Right kidney (tissue), 1 donor: ENCODE measurements around the gene CDH23.

ENCODE experiments used
- DNase-seq: peaks from one replicate; pipeline ENCODE4 v3.0.0-alpha.2; 2016

Gene CDH23

GRCh38 chr10:71487726-71488125 lies 91.0 kb downstream of the CDH23 start:
- no peak for DNase-seq

- DNase-seq = no peak
Measured at GRCh38 chr10:71489077-71489476, 92.4 kb downstream of the CDH23 start.

- no peak for DNase-seq
Measured at GRCh38 chr10:71492872-71493271, 96.2 kb downstream of the CDH23 start.

- DNase-seq = no peak
Measured at GRCh38 chr10:71493741-71494140, 97.0 kb downstream of the CDH23 start.

- no peak for DNase-seq
Measured at GRCh38 chr10:71494476-71494875, 97.8 kb downstream of the CDH23 start.

- no peak for DNase-seq
Measured at GRCh38 chr10:71494980-71495381, 98.3 kb downstream of the CDH23 start.

GRCh38 chr10:71496927-71497762 lies 100.4 kb downstream of the CDH23 start:
- DNase-seq = no peak

GRCh38 chr10:71497763-71498326 lies 101.1 kb downstream of the CDH23 start:
- DNase-seq = no peak

- DNase-seq = no peak
Measured at GRCh38 chr10:71501402-71501801, 104.7 kb downstream of the CDH23 start.

GRCh38 chr10:71502190-71502589 lies 105.5 kb downstream of the CDH23 start:
- DNase-seq = no peak

- DNase-seq = no peak
Measured at GRCh38 chr10:71502851-71503250, 106.1 kb downstream of the CDH23 start.

- DNase-seq = no peak
Measured at GRCh38 chr10:71504168-71504567, 107.4 kb downstream of the CDH23 start.

- no peak for DNase-seq
Measured at GRCh38 chr10:71504570-71504969, 107.8 kb downstream of the CDH23 start.

GRCh38 chr10:71505862-71506261 lies 109.1 kb downstream of the CDH23 start:
- no peak for DNase-seq

- no peak for DNase-seq
Measured at GRCh38 chr10:71509444-71509843, 112.7 kb downstream of the CDH23 start.

- no peak for DNase-seq
Measured at GRCh38 chr10:71511206-71511605, 114.5 kb downstream of the CDH23 start.

- DNase-seq = no peak
Measured at GRCh38 chr10:71512312-71512711, 115.6 kb downstream of the CDH23 start.

GRCh38 chr10:71512761-71513539 lies 116.2 kb downstream of the CDH23 start:
- no peak for DNase-seq

GRCh38 chr10:71513540-71513853 lies 116.8 kb downstream of the CDH23 start:
- no peak for DNase-seq

- no peak for DNase-seq
Measured at GRCh38 chr10:71513936-71514335, 117.2 kb downstream of the CDH23 start.

GRCh38 chr10:71515531-71516172 lies 118.9 kb downstream of the CDH23 start:
- no peak for DNase-seq

- no peak for DNase-seq
Measured at GRCh38 chr10:71516890-71517289, 120.2 kb downstream of the CDH23 start.
